AG09309 (cell line): ENCODE results near the gene SYT11.

Source experiments
- DNase-seq: peaks from one replicate; pipeline ENCODE4 v3.0.0-alpha.2; 2010; ENCODE audit warnings: low read depth
- H3K4me3 ChIP-seq: 2 replicates; pipeline ENCODE4 v1.5.1; 2011; ENCODE audit warnings: mild to moderate bottlenecking, low read depth, low read length, moderate library complexity; ENCODE audit not compliant: control insufficient read depth
- CTCF ChIP-seq: IDR thresholded peaks from 2 replicates; pipeline ENCODE4 v1.5.1; 2011; ENCODE audit warnings: mild to moderate bottlenecking, low read depth, low read length, inconsistent platforms; ENCODE audit not compliant: insufficient read depth, control insufficient read depth; ENCODE audit errors: missing control alignments

The SYT11 gene

GRCh38 chr1:155877945-155878344 lies 18.6 kb downstream of the SYT11 start:
- no peak for DNase-seq
- no peak for TF ChIP-seq CTCF
- no peak overlapping the region for H3K4me3 ChIP-seq

GRCh38 chr1:155880251-155880650 lies 20.9 kb downstream of the SYT11 start:
- DNase-seq: no peak

GRCh38 chr1:155880950-155881349 lies 21.6 kb downstream of the SYT11 start:
- DNase-seq: no peak
- no peak for TF ChIP-seq CTCF
- no peak overlapping the region for H3K4me3 ChIP-seq

More at GRCh38 chr1:155880251-155880650, 20.9 kb downstream of the SYT11 start:
- no peak for TF ChIP-seq CTCF
- H3K4me3 ChIP-seq: no peak overlapping the region

GRCh38 chr1:155882235-155882634 lies 22.9 kb downstream of the SYT11 start:
- no peak for DNase-seq
- no peak for TF ChIP-seq CTCF
- no peak overlapping the region for H3K4me3 ChIP-seq

- DNase-seq: no peak
- H3K4me3 ChIP-seq: no peak overlapping the region
- no peak for TF ChIP-seq CTCF
Measured at GRCh38 chr1:155882766-155883165, 23.4 kb downstream of the SYT11 start.

- DNase-seq: no peak
- no peak for TF ChIP-seq CTCF
- H3K4me3 ChIP-seq: no peak overlapping the region
Measured at GRCh38 chr1:155884031-155884960, 24.9 kb downstream of the SYT11 start.
